GDM1 (cell line): ENCODE measurements around the gene SDK1.
"Not testable (repeated sequence)": the region's sequence is repeated elsewhere in the genome, so short reads cannot be mapped to it uniquely, and the experiment has no call there.

Experiments used
- DNase-seq: peaks from one replicate; lab custom pipeline; 2025; lab: John Stamatoyannopoulos, UW

Gene SDK1

GRCh38 chr7:4204513-4205165 lies 903.6 kb downstream of the SDK1 start:
- no peak for DNase-seq

- DNase-seq: no peak
Observed at GRCh38 chr7:4205828-4206227, 904.8 kb downstream of the SDK1 start.

GRCh38 chr7:4207011-4207410 lies 906.0 kb downstream of the SDK1 start:
- DNase-seq: no peak

GRCh38 chr7:4208086-4208485 lies 907.0 kb downstream of the SDK1 start:
- no peak for DNase-seq

GRCh38 chr7:4208586-4208985 lies 907.5 kb downstream of the SDK1 start:
- DNase-seq: no peak

- no peak for DNase-seq
Observed at GRCh38 chr7:4209126-4209525, 908.1 kb downstream of the SDK1 start.

GRCh38 chr7:4209966-4210365 lies 908.9 kb downstream of the SDK1 start:
- no peak for DNase-seq

GRCh38 chr7:4210821-4211220 lies 909.8 kb downstream of the SDK1 start:
- DNase-seq: no peak

- DNase-seq: no peak
Observed at GRCh38 chr7:4211261-4211660, 910.2 kb downstream of the SDK1 start.

- DNase-seq: no peak
Observed at GRCh38 chr7:4212376-4212775, 911.3 kb downstream of the SDK1 start.

GRCh38 chr7:4214291-4215155 lies 913.5 kb downstream of the SDK1 start:
- DNase-seq: no peak

- DNase-seq: no peak
Observed at GRCh38 chr7:4215176-4215720, 914.2 kb downstream of the SDK1 start.

- DNase-seq: no peak
Observed at GRCh38 chr7:4216016-4216415, 915.0 kb downstream of the SDK1 start.

- DNase-seq: not testable (repeated sequence)
Observed at GRCh38 chr7:4217126-4217660, 916.1 kb downstream of the SDK1 start.

GRCh38 chr7:4218481-4218880 lies 917.4 kb downstream of the SDK1 start:
- DNase-seq: no peak

GRCh38 chr7:4220011-4220410 lies 919.0 kb downstream of the SDK1 start:
- DNase-seq: no peak

- no peak for DNase-seq
Observed at GRCh38 chr7:4221043-4221442, 920.0 kb downstream of the SDK1 start.

- DNase-seq: no peak
Observed at GRCh38 chr7:4222676-4223075, 921.6 kb downstream of the SDK1 start.

- DNase-seq: no peak
Observed at GRCh38 chr7:4225361-4225771, 924.3 kb downstream of the SDK1 start.

- DNase-seq: no peak
Observed at GRCh38 chr7:4225881-4226523, 925.0 kb downstream of the SDK1 start.

GRCh38 chr7:4226524-4226882 lies 925.5 kb downstream of the SDK1 start:
- DNase-seq: no peak
